IMR-90 (cell line): ENCODE measurements around the gene IKZF3. TPM values are rescaled to one million over a fixed set of nuclear protein-coding genes. Genes with fewer than 3 reads are reported as not detected.

ENCODE experiments used
- ATAC-seq: fragments of 200-7000 bp; cut with Tn5 transposase; 2 replicates; pipeline ENCODE4 v1.9.1; 2020; ENCODE audit warnings: low read depth, mild to moderate bottlenecking, moderate library complexity
- BruUV-seq: library from RNA; stranded (reverse); fragments of 400-500 nt; replicated peaks from 2 replicates; lab custom pipeline; 2021; lab: Mats Ljungman, UMichigan
- CTCF ChIA-PET: fragments of 300-600 bp; formaldehyde crosslinking; extraction: SDS; loops from one replicate; lab custom pipeline; 2021; ENCODE audit warnings: antibody characterized with exemption; lab: Yijun Ruan, JAX
- POLR2A ChIA-PET: fragments of 300-600 bp; sonication (Branson Sonifier 250); formaldehyde crosslinking; loops from one replicate; lab custom pipeline; 2022; ENCODE audit warnings: antibody characterized with exemption; ENCODE audit not compliant: unreplicated experiment; lab: Charles Lee
- DNase-seq: peaks from one replicate; pipeline ENCODE4 v3.0.0; 2013
- H2AFZ ChIP-seq: replicated peaks from 2 replicates; pipeline ENCODE3; 2013; ENCODE audit warnings: low read length, mild to moderate bottlenecking; ENCODE audit not compliant: poor library complexity
- H2AK5ac ChIP-seq: 2 replicates; pipeline ENCODE4 v1.6.1; 2013; ENCODE audit warnings: low read depth, low read length, inconsistent platforms
- H2AK9ac ChIP-seq: replicated peaks from 2 replicates; pipeline ENCODE3; 2013; ENCODE audit warnings: mild to moderate bottlenecking, low read depth, low read length, moderate library complexity; ENCODE audit not compliant: poor library complexity
- H2BK120ac ChIP-seq: 2 replicates; pipeline ENCODE4 v1.6.1; 2013; ENCODE audit warnings: low read depth, low read length, inconsistent platforms
- H2BK15ac ChIP-seq: 3 replicates; pipeline ENCODE4 v1.6.1; 2013; ENCODE audit warnings: low read depth, low read length, inconsistent platforms
- H2BK20ac ChIP-seq: 2 replicates; pipeline ENCODE4 v1.6.1; 2013; ENCODE audit warnings: low read depth, mild to moderate bottlenecking, inconsistent platforms, low read length, moderate library complexity
- H2BK5ac ChIP-seq: 2 replicates; pipeline ENCODE4 v1.6.1; 2013; ENCODE audit warnings: mild to moderate bottlenecking, low read depth, low read length, inconsistent platforms; ENCODE audit not compliant: poor library complexity, severe bottlenecking
- H3K14ac ChIP-seq: replicated peaks from 2 replicates; pipeline ENCODE4 v1.6.1; 2013; ENCODE audit warnings: low read depth, low read length, inconsistent platforms
- H3K18ac ChIP-seq: 2 replicates; pipeline ENCODE4 v1.6.1; 2013; ENCODE audit warnings: low read depth, low read length, control low read depth
- H3K23ac ChIP-seq: 2 replicates; pipeline ENCODE4 v1.6.1; 2013; ENCODE audit warnings: low read depth, low read length, inconsistent platforms
- H3K27ac ChIP-seq: 2 replicates; pipeline ENCODE4 v1.5.1; 2013; ENCODE audit warnings: mild to moderate bottlenecking, control low read depth, low read length; ENCODE audit not compliant: insufficient read depth
- H3K27me3 ChIP-seq: 2 replicates; pipeline ENCODE4 v1.6.1; 2013; ENCODE audit warnings: low read length; ENCODE audit not compliant: control insufficient read depth, insufficient read depth
- H3K36me3 ChIP-seq: 2 replicates; pipeline ENCODE4 v1.6.1; 2013; ENCODE audit warnings: low read length, mixed read lengths; ENCODE audit not compliant: control insufficient read depth, insufficient read depth
- H3K4ac ChIP-seq: 2 replicates; pipeline ENCODE4 v1.6.1; 2013; ENCODE audit warnings: low read depth, low read length, inconsistent platforms
- H3K4me1 ChIP-seq: 2 replicates; pipeline ENCODE4 v1.6.1; 2013; ENCODE audit warnings: low read length, mixed read lengths; ENCODE audit not compliant: control insufficient read depth, insufficient read depth
- H3K4me2 ChIP-seq: 2 replicates; pipeline ENCODE4 v1.6.1; 2013; ENCODE audit warnings: low read depth, mild to moderate bottlenecking, control low read depth, low read length, moderate library complexity
- H3K4me3 ChIP-seq: 2 replicates; pipeline ENCODE4 v1.5.1; 2013; ENCODE audit warnings: low read depth, mild to moderate bottlenecking, control low read depth, low read length, moderate library complexity; ENCODE audit not compliant: insufficient read depth
- H3K56ac ChIP-seq: 2 replicates; pipeline ENCODE4 v1.6.1; 2013; ENCODE audit warnings: low read length, inconsistent platforms; ENCODE audit not compliant: insufficient read depth; ENCODE audit errors: extremely low read depth
- H3K79me1 ChIP-seq, 2 experiments: 2 replicates each; pipeline ENCODE4 v1.6.1; 2013; ENCODE audit warnings: low read length in 2 of 2, inconsistent platforms in 1 of 2, low read depth in 1 of 2
- H3K9ac ChIP-seq: 2 replicates; pipeline ENCODE4 v1.6.1; 2013; ENCODE audit warnings: low read depth, low read length, control low read depth
- H3K9me1 ChIP-seq: 2 replicates; pipeline ENCODE4 v1.6.1; 2013; ENCODE audit warnings: low read length, inconsistent platforms; ENCODE audit not compliant: insufficient read depth
- H3K9me3 ChIP-seq: 2 replicates; pipeline ENCODE4 v1.6.1; 2013; ENCODE audit warnings: low read length; ENCODE audit not compliant: control insufficient read depth, insufficient read depth
- H4K20me1 ChIP-seq: 2 replicates; pipeline ENCODE4 v1.6.1; 2013; ENCODE audit warnings: low read length, inconsistent platforms; ENCODE audit not compliant: insufficient read depth
- H4K5ac ChIP-seq: 2 replicates; pipeline ENCODE4 v1.6.1; 2013; ENCODE audit warnings: mild to moderate bottlenecking, low read depth, low read length, control low read depth
- H4K8ac ChIP-seq, 2 experiments: 2 replicates each; pipeline ENCODE4 v1.6.1; 2013; ENCODE audit warnings: low read depth in 2 of 2, low read length in 2 of 2, control low read depth in 1 of 2, inconsistent platforms in 1 of 2
- H4K91ac ChIP-seq: 2 replicates; pipeline ENCODE4 v1.6.1; 2013; ENCODE audit warnings: low read depth, low read length, inconsistent platforms; ENCODE audit not compliant: insufficient read depth
- BHLHE40 ChIP-seq: fragments of 150-350 bp; IDR thresholded peaks from 2 replicates; pipeline ENCODE4 v1.6.1; 2016; ENCODE audit warnings: mild to moderate bottlenecking, low read depth, low read length
- CEBPB ChIP-seq: IDR thresholded peaks from 2 replicates; pipeline ENCODE4 v1.6.1; 2012; ENCODE audit warnings: low read depth, low read length, improper control_type of control experiment
- CHD1 ChIP-seq: IDR thresholded peaks from 2 replicates; pipeline ENCODE4 v1.6.1; 2012; ENCODE audit warnings: low read depth, low read length, improper control_type of control experiment
- ELK1 ChIP-seq: fragments of 150-350 bp; IDR thresholded peaks from 2 replicates; pipeline ENCODE4 v1.6.1; 2016; ENCODE audit warnings: low read depth, mild to moderate bottlenecking, low read length, moderate library complexity, borderline replicate concordance
- FOS ChIP-seq: fragments of 150-350 bp; IDR thresholded peaks from 2 replicates; pipeline ENCODE4 v1.6.1; 2016; ENCODE audit warnings: low read depth, low read length
- MAFK ChIP-seq: IDR thresholded peaks from 2 replicates; pipeline ENCODE4 v1.6.1; 2012; ENCODE audit warnings: low read depth, low read length, improper control_type of control experiment
- MAZ ChIP-seq: IDR thresholded peaks from 2 replicates; pipeline ENCODE4 v1.6.1; 2012; ENCODE audit warnings: low read depth, mild to moderate bottlenecking, low read length, improper control_type of control experiment, moderate library complexity, borderline replicate concordance
- MXI1 ChIP-seq: IDR thresholded peaks from 2 replicates; pipeline ENCODE4 v1.6.1; 2012; ENCODE audit warnings: low read depth, mild to moderate bottlenecking, low read length, moderate library complexity, borderline replicate concordance
- NFE2L2 ChIP-seq: fragments of 150-350 bp; IDR thresholded peaks from 2 replicates; pipeline ENCODE4 v1.6.1; 2016; ENCODE audit warnings: low read depth, mild to moderate bottlenecking, low read length
- POLR2A ChIP-seq: IDR thresholded peaks from 2 replicates; pipeline ENCODE4 v1.6.1; 2012; ENCODE audit warnings: mild to moderate bottlenecking, low read depth, low read length
- RAD21 ChIP-seq: IDR thresholded peaks from 2 replicates; pipeline ENCODE4 v1.6.1; 2012; ENCODE audit warnings: low read length, improper control_type of control experiment
- RCOR1 ChIP-seq: IDR thresholded peaks from 2 replicates; pipeline ENCODE4 v1.6.1; 2012; ENCODE audit warnings: mild to moderate bottlenecking, low read length, improper control_type of control experiment; ENCODE audit not compliant: insufficient replicate concordance
- RFX5 ChIP-seq: IDR thresholded peaks from 2 replicates; pipeline ENCODE4 v1.8.0; 2012; ENCODE audit warnings: low read depth, mild to moderate bottlenecking, low read length, moderate library complexity
- SMC3 ChIP-seq: fragments of 150-350 bp; IDR thresholded peaks from 2 replicates; pipeline ENCODE4 v1.6.1; 2016; ENCODE audit warnings: low read depth, mild to moderate bottlenecking, antibody characterized with exemption, low read length, moderate library complexity
- USF2 ChIP-seq: fragments of 150-350 bp; IDR thresholded peaks from 2 replicates; pipeline ENCODE4 v1.6.1; 2017; ENCODE audit warnings: mild to moderate bottlenecking, antibody characterized with exemption, low read length, low read depth
- dilution Hi-C: fragments of 300-500 bp; cut with HindIII; formaldehyde crosslinking; loops from one replicate; pipeline ENCODE4 v1.14.3; 2018; ENCODE audit warnings: low sequenced_read_pairs; ENCODE audit not compliant: unreplicated experiment
- in situ Hi-C: fragments of 300-500 bp; cut with MboI; formaldehyde crosslinking; loops from 3 replicates; pipeline ENCODE4 v1.14.3; 2019; ENCODE audit warnings: low sequenced_read_pairs, inconsistent platforms, mixed read lengths
- intact Hi-C: fragments of 100-400 bp; cut with micrococcal nuclease; formaldehyde crosslinking; loops from 2 replicates; pipeline ENCODE4 v1.10.0; 2022
- polyA plus RNA-seq, 3 experiments: library from polyadenylated mRNA; depleted of rRNA; stranded (reverse); fragments of >200 nt; gene quantifications; 2 replicates each; pipeline ENCODE4 v1.2.3, GENCODE V29; 2012; ENCODE audit warnings: low replicate concordance in 1 of 3
- total RNA-seq: library from RNA; depleted of rRNA; stranded (reverse); fragments of >200 nt; gene quantifications from 2 replicates; pipeline ENCODE4 v1.2.3, GENCODE V29; 2012
- TF ChIP-seq, protein P1 (sequence below): conservative IDR thresholded peaks from 2 replicates; pipeline ENCODE4 v1.5.1; 2012; ENCODE audit warnings: mild to moderate bottlenecking, low read depth, low read length, improper control_type of control experiment

Gene IKZF3
- total and polyA plus RNA-seq, 2 of the 4 experiments (the other 2 are of a cell fraction): not detected

DNA sequence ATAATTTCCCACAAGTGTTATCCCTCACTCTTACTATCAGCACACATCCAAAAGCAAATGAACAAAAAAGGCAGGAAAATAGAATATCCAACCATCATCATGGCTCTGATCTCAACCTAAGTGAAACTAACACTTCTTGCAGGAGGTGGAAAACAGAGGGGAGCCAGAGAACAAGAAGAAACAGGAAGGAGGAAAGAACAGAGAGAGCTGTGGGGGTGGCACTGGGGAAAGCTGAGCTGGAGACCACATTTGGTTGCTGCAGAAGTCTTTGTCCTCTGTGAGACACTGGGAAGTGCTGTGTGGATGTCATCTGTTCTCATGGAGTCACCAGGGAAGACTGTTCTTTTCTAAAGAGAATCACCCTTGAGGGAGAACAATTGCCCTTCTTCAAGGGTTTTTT is 91.7 kb downstream of the IKZF3 start:
- Histone ChIP-seq H2BK20ac (no peak overlapping the region), H2AFZ (no peak overlapping the region), H3K9ac (no peak overlapping the region), H2AK5ac (no peak overlapping the region), H3K18ac (no peak overlapping the region), H4K91ac (no peak overlapping the region), H2BK120ac (no peak overlapping the region), H2BK5ac (no peak overlapping the region), H3K4me2 (no peak overlapping the region), H4K20me1 (no peaks in the 10 kb centered on the region), H3K56ac (no peak overlapping the region), H3K27ac (no peak overlapping the region), H3K9me1 (no peaks in the 10 kb centered on the region), H3K4ac (no peak overlapping the region), H3K36me3 (no peaks in the 10 kb centered on the region), H3K4me3 (no peak overlapping the region), H3K23ac (no peak overlapping the region), H3K4me1 (no peaks in the 10 kb centered on the region), H3K14ac (no peak overlapping the region), H2BK15ac (no peak overlapping the region), H2AK9ac (no peak overlapping the region), H3K79me1 (no peaks in the 10 kb centered on the region), H4K5ac (no peak overlapping the region), H3K9me3 (no peaks in the 10 kb centered on the region), H4K8ac (no peak overlapping the region), H3K27me3 (peaks cover 53% of the 10 kb centered on the region)
- in situ Hi-C loops: loop anchor here (10.0 kb wide), 1 partner anchor 202 kb away; no protein-coding TSS in a partner anchor
- TF ChIP-seq MAZ: no peak
- no peak for TF ChIP-seq MAFK
- TF ChIP-seq SMC3: no peak
- no peak for TF ChIP-seq CHD1
- TF ChIP-seq NFE2L2: no peak
- no peak for TF ChIP-seq USF2
- TF ChIP-seq ELK1: no peak
- TF ChIP-seq MXI1: no peak
- TF ChIP-seq RFX5: no peak
- TF ChIP-seq, protein P1, sequence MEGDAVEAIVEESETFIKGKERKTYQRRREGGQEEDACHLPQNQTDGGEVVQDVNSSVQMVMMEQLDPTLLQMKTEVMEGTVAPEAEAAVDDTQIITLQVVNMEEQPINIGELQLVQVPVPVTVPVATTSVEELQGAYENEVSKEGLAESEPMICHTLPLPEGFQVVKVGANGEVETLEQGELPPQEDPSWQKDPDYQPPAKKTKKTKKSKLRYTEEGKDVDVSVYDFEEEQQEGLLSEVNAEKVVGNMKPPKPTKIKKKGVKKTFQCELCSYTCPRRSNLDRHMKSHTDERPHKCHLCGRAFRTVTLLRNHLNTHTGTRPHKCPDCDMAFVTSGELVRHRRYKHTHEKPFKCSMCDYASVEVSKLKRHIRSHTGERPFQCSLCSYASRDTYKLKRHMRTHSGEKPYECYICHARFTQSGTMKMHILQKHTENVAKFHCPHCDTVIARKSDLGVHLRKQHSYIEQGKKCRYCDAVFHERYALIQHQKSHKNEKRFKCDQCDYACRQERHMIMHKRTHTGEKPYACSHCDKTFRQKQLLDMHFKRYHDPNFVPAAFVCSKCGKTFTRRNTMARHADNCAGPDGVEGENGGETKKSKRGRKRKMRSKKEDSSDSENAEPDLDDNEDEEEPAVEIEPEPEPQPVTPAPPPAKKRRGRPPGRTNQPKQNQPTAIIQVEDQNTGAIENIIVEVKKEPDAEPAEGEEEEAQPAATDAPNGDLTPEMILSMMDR: no peak
- TF ChIP-seq FOS: no peak
- no peak for TF ChIP-seq BHLHE40
- TF ChIP-seq RCOR1: no peak
- no peak for TF ChIP-seq CEBPB
- no peak for TF ChIP-seq POLR2A
- no peak for TF ChIP-seq RAD21
- CTCF ChIA-PET: no interaction called here
- DNase-seq: no peak
- no peak for ATAC-seq
- dilution Hi-C loops: no loop called here
- POLR2A ChIA-PET: no interaction called here
- BruUV-seq: no TSS peak
- intact Hi-C loops: no loop called here
